Subcutaneous adipose tissue (tissue), 4 donors: ENCODE data around the gene MYO1F. TPM values are rescaled to one million over a fixed set of nuclear protein-coding genes. Genes with fewer than 3 reads are reported as not detected.

Source experiments
- total RNA-seq, 4 donors: library from RNA; depleted of rRNA; stranded (reverse); fragments of >200 nt; gene quantifications; one replicate each; pipeline ENCODE4 v1.1.0, GENCODE V29; 2016
- TF ChIP-seq, protein P1 (sequence below): fragments of 450-650 bp; IDR thresholded peaks from one replicate; pipeline ENCODE4 v1.5.1; 2016; ENCODE audit warnings: low read depth, mild to moderate bottlenecking, control low read depth, antibody characterized with exemption, moderate library complexity

The MYO1F gene
- total RNA-seq, 4 donors from 2014 or later = 13.4 to 48.3 (median 26.0) TPM

DNA sequence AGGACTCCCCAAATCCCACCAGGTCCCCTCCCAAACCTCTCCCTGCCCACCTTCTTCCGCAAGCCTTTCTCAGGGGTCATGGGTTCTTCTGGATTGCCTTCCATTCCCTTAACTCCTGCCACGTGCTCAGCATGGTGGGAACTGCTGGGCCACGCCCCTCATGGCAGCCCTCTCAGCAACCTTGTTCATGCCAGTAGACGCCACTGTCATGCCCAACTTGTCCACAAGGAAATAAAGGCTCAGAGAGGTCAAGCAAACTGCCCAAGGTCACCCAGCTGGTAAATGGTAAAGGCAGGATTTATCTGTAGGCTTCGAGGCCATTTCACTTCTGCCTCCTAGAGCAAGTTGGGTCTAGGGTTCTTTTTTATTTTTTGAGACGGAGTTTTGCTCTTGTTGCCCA lies 85.7 kb downstream of the MYO1F start:
- TF ChIP-seq, protein P1, sequence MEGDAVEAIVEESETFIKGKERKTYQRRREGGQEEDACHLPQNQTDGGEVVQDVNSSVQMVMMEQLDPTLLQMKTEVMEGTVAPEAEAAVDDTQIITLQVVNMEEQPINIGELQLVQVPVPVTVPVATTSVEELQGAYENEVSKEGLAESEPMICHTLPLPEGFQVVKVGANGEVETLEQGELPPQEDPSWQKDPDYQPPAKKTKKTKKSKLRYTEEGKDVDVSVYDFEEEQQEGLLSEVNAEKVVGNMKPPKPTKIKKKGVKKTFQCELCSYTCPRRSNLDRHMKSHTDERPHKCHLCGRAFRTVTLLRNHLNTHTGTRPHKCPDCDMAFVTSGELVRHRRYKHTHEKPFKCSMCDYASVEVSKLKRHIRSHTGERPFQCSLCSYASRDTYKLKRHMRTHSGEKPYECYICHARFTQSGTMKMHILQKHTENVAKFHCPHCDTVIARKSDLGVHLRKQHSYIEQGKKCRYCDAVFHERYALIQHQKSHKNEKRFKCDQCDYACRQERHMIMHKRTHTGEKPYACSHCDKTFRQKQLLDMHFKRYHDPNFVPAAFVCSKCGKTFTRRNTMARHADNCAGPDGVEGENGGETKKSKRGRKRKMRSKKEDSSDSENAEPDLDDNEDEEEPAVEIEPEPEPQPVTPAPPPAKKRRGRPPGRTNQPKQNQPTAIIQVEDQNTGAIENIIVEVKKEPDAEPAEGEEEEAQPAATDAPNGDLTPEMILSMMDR = no peak

GRCh38 chr19:8490873-8491272 lies 86.4 kb downstream of the MYO1F start:
- TF ChIP-seq, protein P1 = no peak

DNA sequence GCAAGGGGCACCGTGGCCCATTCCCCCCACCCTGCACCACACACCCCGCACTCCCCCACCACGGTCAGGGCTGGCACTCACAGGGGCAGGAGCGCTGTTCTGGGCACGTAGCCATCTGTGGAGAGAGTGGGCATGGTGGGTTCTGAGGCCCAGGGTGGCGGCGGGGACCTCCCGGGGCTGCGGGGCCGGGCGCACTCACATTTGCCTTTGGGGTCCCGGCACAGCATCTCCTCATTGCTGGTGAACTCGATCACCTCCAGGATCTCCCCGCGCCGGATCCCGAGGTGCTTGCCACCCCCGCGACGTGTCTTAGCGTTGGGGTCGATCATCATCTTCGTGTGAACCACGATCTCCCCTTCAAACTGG lies 86.9 kb downstream of the MYO1F start:
- TF ChIP-seq, protein P1 = no peak

GRCh38 chr19:8489561-8490394 lies 87.5 kb downstream of the MYO1F start:
- TF ChIP-seq, protein P1 = no peak

GRCh38 chr19:8488365-8488764 lies 88.9 kb downstream of the MYO1F start:
- TF ChIP-seq, protein P1 = no peak

GRCh38 chr19:8487137-8487851 lies 89.9 kb downstream of the MYO1F start:
- TF ChIP-seq, protein P1 = no peak

GRCh38 chr19:8486661-8487136 lies 90.5 kb downstream of the MYO1F start:
- TF ChIP-seq, protein P1 = no peak
